A549 treated with AZD9567 at 1 μM for 4 hours (cell line): ENCODE results near the gene TTC39A. TPM values are rescaled to one million over a fixed set of nuclear protein-coding genes. Genes with fewer than 3 reads are reported as not detected.

Experiments
- total RNA-seq: library from RNA; stranded (reverse); fragments of 200-300 nt; extraction: Qiagen RNA extraction; gene quantifications from 5 replicates; pipeline ENCODE4 v1.2.3, GENCODE V29; 2022; ENCODE audit not compliant: insufficient read depth

TTC39A gene
- total RNA-seq, result 0.91 to 1.7 TPM (median 1.2 TPM) in 4 of 5 replicates, not detected in the other

GRCh38 chr1:51330331-51331201 lies at the start of gene TTC39A:
Gene TTC39A (minus strand): TSS chr1:51330562. CDS start chr1:51330477, 85 bp downstream.

Other genes starting within 250 kb of the TTC39A start
- not detected in 5 replicates for gene C1orf185, start 228.3 kb downstream of the TTC39A start, total RNA-seq
- gene RNF11, start 94.3 kb downstream of the TTC39A start, total RNA-seq, result 22.0 to 48.8 TPM (median 25.5 TPM) in 5 replicates
- 9.1 to 22.3 TPM (median 11.6 TPM) in 5 replicates for gene EPS15, start 188.7 kb upstream of the TTC39A start, total RNA-seq